ENCODE measurements around the gene PTH1R.
"Not testable (repeated sequence)": the region's sequence is repeated elsewhere in the genome, so short reads cannot be mapped to it uniquely, and the experiment has no call there.

The PTH1R gene

GRCh38 chr3:46910166-46910760 lies 32.7 kb downstream of the PTH1R start:
- TF ChIP-seq FOXA1 (IDR thresholded peaks at IDR 0.05): no peak
- TF ChIP-seq PKNOX1 (IDR thresholded peaks at IDR 0.05): no peak
- TF ChIP-seq SP1 (IDR thresholded peaks at IDR 0.05): no peak
- no peak for TF ChIP-seq ARNT (IDR thresholded peaks at IDR 0.05)
- TF ChIP-seq SUZ12 (IDR thresholded peaks at IDR 0.05): no peak
- TF ChIP-seq L3MBTL2 (conservative IDR thresholded peaks at IDR 0.05): no peak
- CTCF ChIA-PET: interaction anchor here (1.0 to 1.7 kb wide), 7 partner anchors 10 to 209 kb away, joined by 3 to 6 read pairs (median 4); partner anchors contain the start of gene TMIE
- DNase-seq (ENCODE audit: extremely low spot score): no peak
- POLR2A ChIA-PET: interaction anchor here (1.3 kb wide), 1 partner anchor 99 kb away, joined by 3 read pairs; no protein-coding TSS in a partner anchor

GRCh38 chr3:46910914-46911313 lies 33.4 kb downstream of the PTH1R start:
- POLR2A ChIA-PET; DNase-seq (ENCODE audit: extremely low spot score); CTCF ChIA-PET: not testable (repeated sequence)

- ChIA-PET POLR2A (no interaction called here), CTCF (interaction anchor here (0.6 to 0.7 kb wide), 3 partner anchors 13 to 819 kb away, joined by 6 to 10 read pairs (median 7); no protein-coding TSS in a partner anchor)
- TF ChIP-seq PKNOX1 (IDR thresholded peaks at IDR 0.05) (no peak), NFRKB (IDR thresholded peaks at IDR 0.05) (no peak), SUZ12 (IDR thresholded peaks at IDR 0.05) (no peak), FOXM1 (IDR thresholded peaks at IDR 0.05; ENCODE audit: borderline replicate concordance) (no peak), HDGF (IDR thresholded peaks at IDR 0.05; ENCODE audit: borderline replicate concordance) (no peak), ZNF384 (IDR thresholded peaks at IDR 0.05) (no peak), FOXK2 (IDR thresholded peaks at IDR 0.05) (no peak), TARDBP (IDR thresholded peaks at IDR 0.05) (no peak), FOXA1 (IDR thresholded peaks at IDR 0.05) (no peak), ELF4 (IDR thresholded peaks at IDR 0.05) (no peak), BHLHE40 (IDR thresholded peaks at IDR 0.05; ENCODE audit: borderline replicate concordance) (no peak), CTBP1 (IDR thresholded peaks at IDR 0.05; ENCODE audit: borderline replicate concordance) (no peak), L3MBTL2 (conservative IDR thresholded peaks at IDR 0.05) (no peak)
- no peak for DNase-seq (ENCODE audit: extremely low spot score)
Measured at GRCh38 chr3:46912986-46913385, 35.5 kb downstream of the PTH1R start.

- DNase-seq (ENCODE audit: extremely low spot score): no peak
- ChIA-PET POLR2A (no interaction called here), CTCF (interaction anchor here (0.6 to 0.7 kb wide), 3 partner anchors 13 to 818 kb away, joined by 6 to 10 read pairs (median 7); no protein-coding TSS in a partner anchor)
- TF ChIP-seq FOXM1 (IDR thresholded peaks at IDR 0.05; ENCODE audit: borderline replicate concordance): no peak
- no peak for TF ChIP-seq SP1 (IDR thresholded peaks at IDR 0.05)
- TF ChIP-seq ARNT (IDR thresholded peaks at IDR 0.05): no peak
- TF ChIP-seq PKNOX1 (IDR thresholded peaks at IDR 0.05): no peak
- no peak for TF ChIP-seq L3MBTL2 (conservative IDR thresholded peaks at IDR 0.05)
Measured at GRCh38 chr3:46913644-46914043, 36.1 kb downstream of the PTH1R start.

- ChIA-PET POLR2A (no interaction called here), CTCF (interaction anchor here (1.0 kb wide), 1 partner anchor 32 kb away, joined by 5 read pairs; no protein-coding TSS in a partner anchor)
- DNase-seq (ENCODE audit: extremely low spot score): no peak
- no peak for TF ChIP-seq BHLHE40 (IDR thresholded peaks at IDR 0.05; ENCODE audit: borderline replicate concordance)
- TF ChIP-seq TARDBP (IDR thresholded peaks at IDR 0.05): no peak
- no peak for TF ChIP-seq ARNT (IDR thresholded peaks at IDR 0.05)
- no peak for TF ChIP-seq FOXK2 (IDR thresholded peaks at IDR 0.05)
- TF ChIP-seq L3MBTL2 (conservative IDR thresholded peaks at IDR 0.05): no peak
- TF ChIP-seq NFRKB (IDR thresholded peaks at IDR 0.05): no peak
- TF ChIP-seq SUZ12 (IDR thresholded peaks at IDR 0.05): no peak
- no peak for TF ChIP-seq ELF4 (IDR thresholded peaks at IDR 0.05)
- TF ChIP-seq CTBP1 (IDR thresholded peaks at IDR 0.05; ENCODE audit: borderline replicate concordance): no peak
- TF ChIP-seq FOXM1 (IDR thresholded peaks at IDR 0.05; ENCODE audit: borderline replicate concordance): no peak
- TF ChIP-seq HDGF (IDR thresholded peaks at IDR 0.05; ENCODE audit: borderline replicate concordance): no peak
Measured at GRCh38 chr3:46914849-46915248, 37.3 kb downstream of the PTH1R start.

GRCh38 chr3:46915297-46915822 lies 37.8 kb downstream of the PTH1R start:
- no peak for DNase-seq (ENCODE audit: extremely low spot score)
- ChIA-PET CTCF (interaction anchor here (1.0 kb wide), 1 partner anchor 33 kb away, joined by 5 read pairs; no protein-coding TSS in a partner anchor), POLR2A (no interaction called here)
- no peak for TF ChIP-seq NFRKB (IDR thresholded peaks at IDR 0.05)
- no peak for TF ChIP-seq ELF4 (IDR thresholded peaks at IDR 0.05)
- no peak for TF ChIP-seq FOXK2 (IDR thresholded peaks at IDR 0.05)
- TF ChIP-seq CTBP1 (IDR thresholded peaks at IDR 0.05; ENCODE audit: borderline replicate concordance): no peak

GRCh38 chr3:46916278-46916677 lies 38.8 kb downstream of the PTH1R start:
- no peak for TF ChIP-seq BHLHE40 (IDR thresholded peaks at IDR 0.05; ENCODE audit: borderline replicate concordance)
- no peak for TF ChIP-seq FOXA1 (IDR thresholded peaks at IDR 0.05)
- TF ChIP-seq TARDBP (IDR thresholded peaks at IDR 0.05): no peak
- no peak for TF ChIP-seq PKNOX1 (IDR thresholded peaks at IDR 0.05)
- no peak for TF ChIP-seq LEF1 (IDR thresholded peaks at IDR 0.05; ENCODE audit: borderline replicate concordance)
- TF ChIP-seq FOXM1 (IDR thresholded peaks at IDR 0.05; ENCODE audit: borderline replicate concordance): no peak
- no peak for TF ChIP-seq ARNT (IDR thresholded peaks at IDR 0.05)
- ChIA-PET CTCF (no interaction called here), POLR2A (no interaction called here)
- DNase-seq (ENCODE audit: extremely low spot score): no peak
